Hematopoietic multipotent progenitor cell treated with erythropoietin and hydrocortisone succinate and interleukin-3 and kit ligand, for 17 days (in vitro differentiated cells): ENCODE results near the gene SH3GL2.

ENCODE experiments used
- DNase-seq: peaks from one replicate; pipeline ENCODE4 v3.0.0-alpha.2; 2015; ENCODE audit warnings: low spot score

The SH3GL2 gene

GRCh38 chr9:17810728-17811571 lies 232.1 kb downstream of the SH3GL2 start:
- peak; percentile 50 for DNase-seq

- no peak for DNase-seq
Measured at GRCh38 chr9:17813798-17814197, 234.9 kb downstream of the SH3GL2 start.

GRCh38 chr9:17816431-17817027 lies 237.7 kb downstream of the SH3GL2 start:
- no peak for DNase-seq

- no peak for DNase-seq
Measured at GRCh38 chr9:17824191-17824590, 245.3 kb downstream of the SH3GL2 start.

DNA sequence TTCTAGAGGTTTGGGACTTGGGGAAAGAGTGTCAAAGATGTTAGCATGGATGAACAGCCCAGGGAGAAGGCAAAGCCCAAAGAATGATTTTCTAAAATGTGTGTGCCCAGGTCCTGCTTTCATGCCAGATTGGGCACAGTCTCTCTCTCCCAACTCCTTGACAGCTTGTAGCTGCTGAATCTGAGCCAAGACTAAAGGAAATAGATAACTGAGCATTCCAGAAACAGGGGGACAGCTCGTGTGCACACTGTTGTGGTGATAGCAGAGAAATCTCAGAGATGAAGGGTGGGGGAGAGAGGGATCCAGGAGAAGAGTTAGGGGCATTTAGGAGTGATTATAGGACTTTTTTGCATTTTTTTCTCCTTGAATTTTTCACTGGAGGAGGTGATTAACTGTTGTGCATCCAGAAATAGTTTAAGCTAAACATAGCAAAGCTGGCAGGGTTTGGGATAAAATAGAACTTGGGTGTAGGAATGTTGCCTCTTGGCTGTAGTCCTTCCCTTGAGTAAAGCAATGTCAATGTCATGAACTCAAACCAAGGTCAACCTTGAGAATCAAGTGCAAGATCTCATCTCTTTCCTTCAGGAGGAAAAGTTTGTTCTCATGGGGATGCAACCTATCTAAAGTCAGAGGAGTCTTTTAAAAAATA lies 245.9 kb downstream of the SH3GL2 start:
- no peak for DNase-seq

GRCh38 chr9:17825265-17825659 lies 246.4 kb downstream of the SH3GL2 start:
- DNase-seq: no peak

- no peak for DNase-seq
Measured at GRCh38 chr9:17829064-17829463, 250.2 kb downstream of the SH3GL2 start.

GRCh38 chr9:17829812-17830385 lies 251.0 kb downstream of the SH3GL2 start:
- DNase-seq: no peak

DNA sequence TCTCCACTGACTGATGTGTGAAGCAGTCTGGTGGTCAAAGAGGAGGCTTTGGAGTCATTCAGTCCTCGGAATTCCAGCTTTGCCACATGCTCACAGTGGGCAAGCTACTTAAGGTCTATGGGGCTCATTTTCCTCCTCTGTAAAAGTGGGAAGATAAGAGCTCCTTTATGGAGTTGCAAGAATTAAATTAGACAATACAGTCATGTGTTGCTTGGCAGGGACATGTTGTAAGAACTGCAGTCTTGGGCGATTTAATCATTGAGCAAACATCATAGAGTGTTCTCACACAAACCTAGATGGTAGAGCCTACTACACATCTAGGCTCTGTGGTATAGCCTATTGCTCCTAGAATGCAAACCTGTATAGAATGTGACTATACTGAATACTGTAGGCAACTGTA lies 253.9 kb downstream of the SH3GL2 start:
- no peak for DNase-seq

GRCh38 chr9:17833846-17834245 lies 255.0 kb downstream of the SH3GL2 start:
- DNase-seq: no peak

- DNase-seq: no peak
Measured at GRCh38 chr9:17837965-17838364, 259.1 kb downstream of the SH3GL2 start.

DNA sequence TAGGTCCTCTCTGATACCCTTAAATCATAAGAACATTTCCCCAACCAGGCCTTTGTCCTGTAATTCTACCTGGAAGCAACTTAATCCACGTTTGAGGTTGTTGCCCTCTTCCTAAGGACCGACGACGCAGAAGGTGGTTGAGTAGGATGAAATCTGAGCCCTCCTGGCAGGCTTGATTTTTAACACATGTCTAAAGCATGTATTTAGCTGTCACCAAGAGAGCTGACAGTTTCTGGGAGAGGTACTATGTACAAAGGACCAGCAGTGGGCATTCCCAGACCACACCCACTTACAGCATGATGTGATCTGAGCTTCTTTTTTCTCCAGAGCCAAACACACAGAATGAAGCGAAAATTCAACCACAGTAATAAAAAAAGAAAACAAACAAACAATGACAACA lies 260.9 kb downstream of the SH3GL2 start:
- DNase-seq: no peak

DNA sequence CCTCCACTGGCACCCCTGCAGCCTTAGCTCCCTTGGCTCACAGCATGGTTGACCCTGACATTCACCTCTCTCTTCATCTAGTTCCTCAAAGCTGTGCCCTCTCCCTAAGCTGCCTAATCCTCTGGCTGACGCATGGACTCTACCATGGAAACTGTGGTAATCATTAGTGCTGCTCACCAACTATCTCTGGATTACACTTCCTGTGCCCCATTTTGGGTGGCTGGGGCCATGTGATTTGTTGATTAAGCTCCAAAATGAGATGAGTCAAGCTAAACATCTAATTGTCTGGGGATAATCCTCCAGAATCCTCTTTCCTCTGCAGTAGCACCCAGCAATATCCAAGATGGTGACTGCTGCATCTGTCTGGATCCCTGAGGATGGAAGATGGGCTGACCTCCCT lies 264.4 kb downstream of the SH3GL2 start:
- DNase-seq: no peak
